K562 (cell line): Measurements from ENCODE around the gene RAB3IP. TPM values are rescaled to one million over a fixed set of nuclear protein-coding genes. Genes with fewer than 3 reads are reported as not detected.

Experiments used
- ATAC-seq: fragments of 200-7000 bp; cut with Tn5 transposase; 3 replicates; pipeline ENCODE4 v1.9.1; 2020; ENCODE audit warnings: moderate library complexity
- BruUV-seq: library from RNA; stranded (reverse); fragments of 400-500 nt; replicated peaks from 2 replicates; lab custom pipeline; 2021; lab: Mats Ljungman, UMichigan
- CTCF ChIA-PET: fragments of 300-600 bp; formaldehyde crosslinking; extraction: SDS; loops from one replicate; lab custom pipeline; 2021; ENCODE audit warnings: low intra/inter-chr PET ratio; lab: Yijun Ruan, JAX
- POLR2A ChIA-PET: fragments of 300-600, 350-650 bp; sonication (Branson Sonifier 250); formaldehyde crosslinking; extraction: SDS; loops from one replicate; lab custom pipeline; 2021; ENCODE audit warnings: antibody characterized with exemption, inconsistent platforms; lab: Yijun Ruan, JAX
- DNase-seq, 4 experiments: peaks; one replicate each; pipeline versions ENCODE4 v3.0.0 to v3.0.0-alpha.2; 2011 to 2018; ENCODE audit warnings: low spot score in 3 of 4, mixed read lengths in 3 of 4; ENCODE audit errors: extremely low read depth in 1 of 4
- FAIRE-seq: peaks from 2 replicates; lab custom pipeline; 2011; peaks lifted over from hg19 to GRCh38; lab: Jason Lieb, UNC
- H2AFZ ChIP-seq: 2 replicates; pipeline ENCODE4 v1.6.0; 2011; ENCODE audit warnings: low read depth, low read length, control low read depth, inconsistent platforms
- H3K27ac ChIP-seq: fragments of 200-600 bp; 3 replicates; pipeline ENCODE4 v1.8.0; 2011; ENCODE audit warnings: low read depth, mild to moderate bottlenecking, control low read depth, inconsistent platforms, low read length, moderate library complexity, mixed read lengths; ENCODE audit errors: extremely low read depth
- H3K27me3 ChIP-seq, 2 experiments: fragments of 300-600 bp in 1 of 2; 2 replicates in 1 of 2; 3 replicates in 1 of 2; pipeline versions ENCODE4 v1.6.0 to v1.8.0; 2011; ENCODE audit warnings: inconsistent platforms in 2 of 2, low read length in 2 of 2, mild to moderate bottlenecking in 1 of 2, mixed read lengths in 1 of 2, moderate library complexity in 1 of 2; ENCODE audit not compliant: control insufficient read depth in 2 of 2, insufficient read depth in 2 of 2
- H3K36me3 ChIP-seq: fragments of 300-600 bp; 3 replicates; pipeline ENCODE4 v1.8.0; 2011; ENCODE audit warnings: mild to moderate bottlenecking, low read length, inconsistent platforms; ENCODE audit not compliant: control insufficient read depth, insufficient read depth
- H3K4me1 ChIP-seq, 2 experiments: fragments of 200-600 bp in 1 of 2; replicated peaks in 1 of 2; 2 replicates in 1 of 2; 3 replicates in 1 of 2; pipeline versions ENCODE4 v1.5.1 to v1.8.0; 2011; ENCODE audit warnings: inconsistent platforms in 2 of 2, low read length in 2 of 2, mild to moderate bottlenecking in 1 of 2, mixed read lengths in 1 of 2, moderate library complexity in 1 of 2; ENCODE audit not compliant: control insufficient read depth in 2 of 2, insufficient read depth in 2 of 2
- H3K4me2 ChIP-seq: 2 replicates; pipeline ENCODE4 v1.6.1; 2011; ENCODE audit warnings: low read length, control low read depth, inconsistent platforms, mixed read lengths; ENCODE audit not compliant: insufficient read depth
- H3K4me3 ChIP-seq: fragments of 200-600 bp; sonication (generic), shearing (Covaris generic); 2 replicates; pipeline ENCODE4 v1.5.1; 2016; ENCODE audit warnings: control low read depth, inconsistent platforms
- H3K79me2 ChIP-seq: fragments of 200-600 bp; 3 replicates; pipeline ENCODE4 v1.8.0; 2011; ENCODE audit warnings: low read length, inconsistent platforms; ENCODE audit not compliant: control insufficient read depth, insufficient read depth
- H3K9ac ChIP-seq, 2 experiments: 2 replicates each; pipeline versions ENCODE4 v1.6.0 to v1.6.1; 2011; ENCODE audit warnings: low read depth in 2 of 2, low read length in 2 of 2, control low read depth in 1 of 2, inconsistent platforms in 1 of 2, mild to moderate bottlenecking in 1 of 2, mixed read lengths in 1 of 2; ENCODE audit not compliant: insufficient read depth in 1 of 2
- H3K9me1 ChIP-seq: one replicate; pipeline ENCODE4 v1.6.0; 2011; ENCODE audit warnings: inconsistent platforms, mild to moderate bottlenecking, low read length, moderate library complexity; ENCODE audit not compliant: control insufficient read depth, insufficient read depth
- H3K9me3 ChIP-seq: replicated peaks from 2 replicates; pipeline ENCODE4 v1.5.1; 2011; ENCODE audit warnings: low read depth, low read length, inconsistent platforms; ENCODE audit not compliant: control insufficient read depth, insufficient read depth
- H4K20me1 ChIP-seq: replicated peaks from 2 replicates; pipeline ENCODE4 v1.6.1; 2011; ENCODE audit warnings: low read length, inconsistent platforms, mixed read lengths; ENCODE audit not compliant: control insufficient read depth, insufficient read depth
- CUX1 ChIP-seq: fragments of 200-800 bp; sonication (Bioruptor generic); IDR thresholded peaks from 2 replicates; pipeline ENCODE4 v1.6.1; 2016; ENCODE audit warnings: missing genetic modification characterization, missing compliant biosample characterization
- TAF15 ChIP-seq: fragments of 200-400 bp; formaldehyde crosslinking; IDR thresholded peaks from 2 replicates; pipeline ENCODE4 v1.6.1; 2017; ENCODE audit warnings: mild to moderate bottlenecking, low read depth, low read length, moderate library complexity
- TSC22D4 ChIP-seq: fragments of 450-650 bp; IDR thresholded peaks from 2 replicates; pipeline ENCODE4 v1.6.1; 2016; ENCODE audit warnings: missing genetic modification characterization, missing biosample characterization, control low read depth
- ZNF699 ChIP-seq: fragments of 250-450 bp; sonication (Bioruptor Pico); IDR thresholded peaks from 2 replicates; pipeline ENCODE4 v1.8.0; 2021; ENCODE audit warnings: mild to moderate bottlenecking, moderate library complexity; ENCODE audit not compliant: insufficient replicate concordance
- in situ Hi-C: fragments of 300-500 bp; cut with MboI; formaldehyde crosslinking; loops from 4 replicates; pipeline ENCODE4 v1.15.0; 2018; ENCODE audit warnings: inconsistent platforms, mixed read lengths
- intact Hi-C: fragments of 100-400 bp; cut with micrococcal nuclease; formaldehyde crosslinking; loops from 2 replicates; pipeline ENCODE4 v1.14.2; 2022
- polyA plus RNA-seq, 8 experiments: library from polyadenylated mRNA; depleted of rRNA in 4 of 8; stranded (reverse) in 5 of 8; unstranded in 3 of 8; fragments of >200 nt; fragmentation: Nextera tagmentation in 2 of 8; fragmentation: Illumina TruSeq in 1 of 8; extraction: Ambion mirVana in 2 of 8; extraction: Trizol in 1 of 8; gene quantifications; 2 replicates each; pipeline versions ENCODE4 v1.2.1 to v1.2.3, GENCODE V29; 2011 to 2014; ENCODE audit warnings: inconsistent platforms in 1 of 8, missing spikeins in 1 of 8
- total RNA-seq, 7 experiments: library from RNA; depleted of rRNA in 6 of 7; stranded (reverse); fragments of >200 nt in 6 of 7; fragmentation: Illumina TruSeq in 2 of 7; extraction: Trizol in 2 of 7; gene quantifications; 2 replicates each; pipeline versions ENCODE4 v1.2.1 to v1.2.3, GENCODE V29; 2011 to 2021; ENCODE audit warnings: low replicate concordance in 1 of 7

RAB3IP gene
- total and polyA plus RNA-seq, 9 of the 15 experiments (the other 6 are each of a cell fraction or from before 2014, with no cell fraction given): 5.6 to 25.5 (median 11.3) TPM

- DNase-seq: no peak
- no peaks in the 10 kb centered on the region for H3K9me3 ChIP-seq
- FAIRE-seq: no peak
These were observed 95.9 kb downstream of the RAB3IP start for GRCh38 chr12:69834576-69834975.

More at GRCh38 chr12:69834576-69834975, 95.9 kb downstream of the RAB3IP start:
- no peak overlapping the region for H3K4me2 ChIP-seq
- H3K4me1 ChIP-seq: no peaks in the 10 kb centered on the region; a peak in 1 of 5 replicates
- no peaks in the 10 kb centered on the region for H3K9me1 ChIP-seq
- in situ Hi-C loops (no loop called here), intact Hi-C loops (no loop called here)
- ChIA-PET POLR2A (interaction anchor here (0.6 kb wide), 2 partner anchors 10 to 647 kb away, joined by 3 read pairs; no protein-coding TSS in a partner anchor), CTCF (no interaction called here)
- H3K36me3 ChIP-seq: no peaks in the 10 kb centered on the region
- H3K9ac ChIP-seq: no peak overlapping the region
- TF ChIP-seq TAF15: no peak
- TF ChIP-seq ZNF699 (CRISPR knock-in tag): no peak
- TF ChIP-seq CUX1: no peak
- TF ChIP-seq TSC22D4 (tag): no peak
- no peak overlapping the region for H3K27ac ChIP-seq
- H3K79me2 ChIP-seq: no peaks in the 10 kb centered on the region
- peaks cover 9 to 11% of the 10 kb centered on the region in 2 experiments for H3K27me3 ChIP-seq
- no TSS peak for BruUV-seq
- H2AFZ ChIP-seq: no peak overlapping the region
- no peak for ATAC-seq
- no peak overlapping the region for H3K4me3 ChIP-seq
- H4K20me1 ChIP-seq: no peaks in the 10 kb centered on the region
